NB4 (cell line): ENCODE measurements around the gene CNPY2.
"Not testable (repeated sequence)": the region's sequence is repeated elsewhere in the genome, so short reads cannot be mapped to it uniquely, and the experiment has no call there.

Experiments used
- DNase-seq: peaks from one replicate; pipeline ENCODE4 v3.0.0; 2010; ENCODE audit warnings: low read depth
- H3K4me3 ChIP-seq: one replicate; pipeline ENCODE4 v1.5.1; 2011; ENCODE audit warnings: mild to moderate bottlenecking, low read depth, low read length, moderate library complexity
- CTCF ChIP-seq: IDR thresholded peaks from one replicate; pipeline ENCODE4 v1.5.1; 2012; ENCODE audit warnings: low read depth, low read length
- MYC ChIP-seq: IDR thresholded peaks from 2 replicates; pipeline ENCODE4 v1.6.1; 2011; ENCODE audit warnings: low read depth, low read length
- POLR2A ChIP-seq: IDR thresholded peaks from 2 replicates; pipeline ENCODE4 v1.6.1; 2011; ENCODE audit warnings: mild to moderate bottlenecking; ENCODE audit not compliant: insufficient read length; ENCODE audit errors: extremely low read depth
- TF ChIP-seq, protein P1 (sequence below): IDR thresholded peaks from 2 replicates; pipeline ENCODE4 v1.6.1; 2011; ENCODE audit warnings: low read depth, low read length

The CNPY2 gene

GRCh38 chr12:56266693-56267442 is 48.9 kb downstream of the CNPY2 start, which contains the start of gene COQ10A:
TSS of gene COQ10A (plus strand) at chr12:56266942. CDS start at chr12:56267119, 177 bp downstream.
- DNase-seq, result peak; percentile 93
- H3K4me3 ChIP-seq, result peak within 1 kb of the TSS; percentile 76
- TF ChIP-seq CTCF, result peak; percentile 58
- TF ChIP-seq MYC, result peak; percentile 39
- TF ChIP-seq, protein P1, sequence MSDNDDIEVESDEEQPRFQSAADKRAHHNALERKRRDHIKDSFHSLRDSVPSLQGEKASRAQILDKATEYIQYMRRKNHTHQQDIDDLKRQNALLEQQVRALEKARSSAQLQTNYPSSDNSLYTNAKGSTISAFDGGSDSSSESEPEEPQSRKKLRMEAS, result peak; percentile 5; the same call in 1 of the 2 replicates
- TF ChIP-seq POLR2A, result no peak

DNA sequence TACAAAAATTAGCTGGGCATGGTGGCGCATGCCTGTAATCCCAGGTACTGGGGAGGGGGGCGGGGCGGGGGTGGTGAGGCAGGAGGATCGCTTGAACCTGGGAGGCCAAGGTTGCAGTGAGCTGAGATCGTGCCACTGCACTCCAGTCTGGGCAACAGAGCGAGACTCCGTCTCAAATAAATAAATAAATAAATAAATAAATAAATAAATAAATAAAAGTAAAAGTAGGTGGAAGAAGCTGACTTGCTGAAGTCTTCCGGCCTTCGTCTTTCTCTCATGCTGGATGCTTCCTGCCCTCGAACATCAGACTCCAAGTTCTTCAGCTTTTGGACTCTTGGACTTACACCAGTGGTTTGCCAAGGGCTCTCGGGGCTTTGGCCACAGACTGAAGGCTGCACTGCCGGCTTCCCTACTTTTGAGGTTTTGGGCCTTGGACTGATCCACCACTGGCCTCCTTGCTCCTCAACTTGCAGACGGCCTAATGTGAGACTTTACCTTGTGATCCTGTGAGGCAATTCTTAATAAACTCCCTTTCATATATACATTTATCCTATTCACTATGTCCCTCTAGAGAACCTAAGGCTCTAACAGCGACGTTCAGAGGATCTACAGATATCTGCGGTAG is 49.6 kb downstream of the CNPY2 start:
- peak overlapping the region; percentile 76 for H3K4me3 ChIP-seq
- not testable (repeated sequence) for DNase-seq

DNA sequence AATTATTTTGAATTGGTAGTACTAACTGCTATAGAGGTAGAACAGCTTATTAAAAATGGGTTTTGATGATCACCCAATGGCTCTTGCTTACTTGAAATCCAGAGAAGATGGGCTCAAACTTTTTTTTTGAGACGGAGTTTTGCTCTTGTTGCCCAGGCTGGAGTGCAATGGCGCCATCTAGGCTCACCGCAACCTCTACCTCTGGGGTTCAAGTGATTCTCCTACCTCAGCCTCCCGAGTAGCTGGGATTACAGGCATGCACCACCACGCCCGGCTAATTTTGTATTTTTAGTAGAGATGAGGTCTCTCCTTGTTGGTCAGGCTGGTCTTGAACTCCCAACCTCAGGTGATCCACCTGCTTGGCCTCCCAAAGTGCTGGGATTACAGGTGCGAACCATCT is 52.8 kb downstream of the CNPY2 start:
- not testable (repeated sequence) for H3K4me3 ChIP-seq
- TF ChIP-seq CTCF, result peak; percentile 37
- peak; percentile 58 for DNase-seq

- TF ChIP-seq CTCF (no peak), POLR2A (no peak), MYC (no peak)
- TF ChIP-seq, protein P1, result no peak
- DNase-seq, result no peak
- no peak overlapping the region for H3K4me3 ChIP-seq
Observed at GRCh38 chr12:56261503-56262232, 54.1 kb downstream of the CNPY2 start.

DNA sequence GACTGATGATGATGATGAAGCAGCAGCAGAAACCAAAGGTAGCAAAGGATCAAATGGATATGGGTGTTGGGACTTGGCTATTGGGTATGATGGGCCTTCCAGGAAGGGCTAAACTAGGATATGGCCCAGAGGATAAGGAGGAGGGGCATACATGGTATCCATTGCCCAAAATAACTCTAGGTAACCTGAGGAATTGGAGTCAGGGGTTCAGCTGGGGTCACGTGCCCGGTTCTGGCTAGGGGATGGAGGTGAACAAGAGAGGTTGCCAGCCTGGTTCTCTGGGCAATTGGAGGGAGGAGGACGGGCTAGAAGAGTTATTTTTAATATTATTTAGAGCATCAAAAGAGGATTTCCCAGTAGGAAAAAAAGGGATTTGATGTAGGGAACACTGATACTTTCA is 54.9 kb downstream of the CNPY2 start:
- DNase-seq, result no peak
- TF ChIP-seq MYC, result no peak
- TF ChIP-seq, protein P1, result no peak
- no peak for TF ChIP-seq POLR2A
- no peak for TF ChIP-seq CTCF
- H3K4me3 ChIP-seq, result no peak overlapping the region

DNA sequence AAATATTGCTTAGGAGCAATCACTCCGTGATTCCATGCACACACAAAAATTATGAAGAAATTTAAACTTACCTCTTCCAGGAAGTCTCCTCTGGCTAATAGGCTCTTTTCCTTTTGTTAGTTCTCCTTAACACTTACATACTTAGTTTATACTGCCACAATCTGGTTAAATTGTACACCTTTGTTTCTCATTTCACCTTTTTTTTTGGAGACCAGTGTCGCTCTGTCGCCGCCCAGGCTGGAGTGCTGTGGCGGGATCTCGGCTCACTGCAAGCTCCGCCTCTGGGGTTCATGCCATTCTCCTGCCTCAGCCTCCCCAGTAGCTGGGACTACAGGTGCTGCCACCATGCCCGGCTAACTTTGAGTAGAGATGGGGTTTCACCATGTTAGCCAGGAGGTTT is 55.4 kb downstream of the CNPY2 start:
- no peak overlapping the region for H3K4me3 ChIP-seq
- DNase-seq, result no peak
- no peak for TF ChIP-seq POLR2A
- TF ChIP-seq CTCF, result no peak
- TF ChIP-seq, protein P1, result no peak
- TF ChIP-seq MYC, result no peak
